Stimulated activated CD8-positive, alpha-beta memory T cell treated with anti-CD3 and anti-CD28 coated beads, Interleukin-15, amount 100 ng/mL, for 4 hours (primary cell): ENCODE results near the gene PHAF1.

Experiments used
- DNase-seq, 2 donors: peaks; one replicate each; pipeline ENCODE4 v3.0.0-alpha.2; 2020; ENCODE audit warnings: low read depth in 2 of 2

Gene PHAF1

GRCh38 chr16:67195676-67196075 is 85.9 kb downstream of the PHAF1 start:
- DNase-seq, result no peak

GRCh38 chr16:67196881-67197280 is 87.1 kb downstream of the PHAF1 start:
- DNase-seq, result no peak

GRCh38 chr16:67197704-67198103 is 88.0 kb downstream of the PHAF1 start:
- DNase-seq, result no peak
